GM19324 (cell line): ENCODE data around the gene ASXL2.
A peak's percentile ranks its signal among the peaks of the same experiment; 100 is the strongest.
"Not testable (repeated sequence)": the region's sequence is repeated elsewhere in the genome, so short reads cannot be mapped to it uniquely, and the experiment has no call there.

Source experiments
- ATAC-seq: cut with Tn5 transposase; IDR thresholded peaks from one replicate; pipeline ENCODE4 v1.9.1; 2021; ENCODE audit warnings: mild to moderate bottlenecking, moderate library complexity; ENCODE audit not compliant: unreplicated experiment, low FRiP score

ASXL2 gene

GRCh38 chr2:25878361-25879132 is at the start of gene ASXL2:
TSS of gene ASXL2 (minus strand) at chr2:25878487. CDS start at chr2:25878222, 265 bp downstream.
- ATAC-seq: peak; percentile 97

- no peak for ATAC-seq
These were observed 48.9 kb upstream of the ASXL2 start for GRCh38 chr2:25926984-25927756.

DNA sequence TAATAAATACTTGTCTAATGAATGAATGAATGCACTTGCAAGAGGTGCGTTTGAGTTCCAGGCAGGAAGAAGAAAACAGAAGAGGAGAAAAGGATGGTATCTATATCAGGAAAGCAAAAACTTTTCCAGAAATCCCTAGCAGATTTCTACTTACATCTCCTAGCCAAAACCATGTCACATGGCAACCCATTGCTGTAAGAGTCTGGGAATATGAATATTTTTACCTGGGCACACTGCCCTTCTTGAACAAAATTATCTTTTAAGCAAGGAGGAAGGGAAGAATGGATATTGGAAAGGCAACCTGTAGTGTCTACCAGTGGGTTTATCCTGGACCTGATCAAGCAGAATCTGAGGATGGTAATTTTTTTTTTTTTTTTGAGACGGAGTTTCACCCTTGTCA is 44.2 kb upstream of the ASXL2 start:
- ATAC-seq: no peak

DNA sequence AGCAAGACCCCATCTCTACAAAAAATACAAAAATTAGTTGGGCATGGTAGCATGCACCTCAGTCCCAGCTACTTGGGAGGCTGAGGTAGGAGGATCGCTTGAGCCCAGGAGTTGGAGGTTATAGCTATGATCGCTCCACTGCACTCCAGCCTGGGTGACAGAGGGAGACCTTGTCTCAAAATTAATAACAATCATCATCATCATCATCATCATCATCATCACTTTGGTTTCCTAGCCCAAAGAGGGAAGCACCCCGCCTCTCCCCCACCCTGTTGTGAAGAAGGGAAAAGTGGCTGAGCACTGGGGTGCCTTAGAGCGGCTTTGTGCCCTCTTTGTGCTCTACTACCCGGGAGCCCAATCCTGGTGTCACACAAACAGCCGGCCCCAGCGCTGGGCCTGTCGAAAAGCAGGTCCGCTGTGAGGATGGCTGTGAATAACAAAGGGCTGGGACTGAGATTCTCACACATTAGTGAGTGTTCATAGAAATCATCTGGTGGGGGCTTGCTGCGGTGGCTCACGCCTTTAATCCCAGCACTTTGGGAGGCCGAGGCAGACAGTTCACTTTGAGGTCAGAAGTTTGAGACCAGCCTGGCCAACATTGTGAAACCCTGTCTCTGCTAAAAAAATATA is 42.6 kb upstream of the ASXL2 start:
- ATAC-seq: no peak

DNA sequence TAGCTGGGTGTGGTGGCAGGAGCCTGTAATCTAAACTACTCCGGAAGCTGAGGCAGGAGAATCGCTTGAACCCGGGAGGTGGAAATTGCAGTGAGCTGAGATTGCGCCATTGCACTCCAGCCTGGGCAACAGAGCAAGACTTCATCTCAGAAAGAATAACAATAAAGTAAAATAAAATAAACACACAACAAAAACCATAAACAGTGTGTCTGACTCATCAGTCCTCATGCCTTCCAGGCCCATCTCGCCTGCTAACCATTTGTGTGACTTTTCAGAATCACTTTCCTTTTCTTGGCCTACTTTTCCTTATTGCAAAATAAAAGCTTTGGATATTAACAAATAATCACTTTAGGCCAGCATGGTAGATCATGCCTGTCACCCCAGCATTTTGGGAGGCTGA is 42.0 kb upstream of the ASXL2 start:
- no peak for ATAC-seq

GRCh38 chr2:25917832-25918231 is 39.5 kb upstream of the ASXL2 start:
- no peak for ATAC-seq

DNA sequence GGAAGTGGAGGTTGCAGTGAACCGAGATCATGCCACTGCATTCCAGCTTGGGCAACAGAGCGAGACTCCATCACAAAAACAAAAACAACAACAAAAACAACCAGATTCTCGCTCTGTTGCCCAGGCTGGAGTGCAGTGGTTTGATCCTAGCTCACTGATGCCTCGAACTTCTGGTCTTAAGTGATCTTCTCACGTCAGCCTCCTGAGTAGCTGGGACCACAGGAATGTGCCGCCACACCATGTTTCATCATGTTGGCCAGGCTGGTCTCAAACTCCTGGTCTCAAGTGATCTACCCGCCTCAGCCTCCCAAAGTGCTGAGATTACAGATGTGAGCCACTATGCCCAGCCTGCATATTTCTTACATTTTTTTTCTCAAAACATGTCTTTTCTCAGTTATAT is 39.1 kb upstream of the ASXL2 start:
- not testable (repeated sequence) for ATAC-seq

DNA sequence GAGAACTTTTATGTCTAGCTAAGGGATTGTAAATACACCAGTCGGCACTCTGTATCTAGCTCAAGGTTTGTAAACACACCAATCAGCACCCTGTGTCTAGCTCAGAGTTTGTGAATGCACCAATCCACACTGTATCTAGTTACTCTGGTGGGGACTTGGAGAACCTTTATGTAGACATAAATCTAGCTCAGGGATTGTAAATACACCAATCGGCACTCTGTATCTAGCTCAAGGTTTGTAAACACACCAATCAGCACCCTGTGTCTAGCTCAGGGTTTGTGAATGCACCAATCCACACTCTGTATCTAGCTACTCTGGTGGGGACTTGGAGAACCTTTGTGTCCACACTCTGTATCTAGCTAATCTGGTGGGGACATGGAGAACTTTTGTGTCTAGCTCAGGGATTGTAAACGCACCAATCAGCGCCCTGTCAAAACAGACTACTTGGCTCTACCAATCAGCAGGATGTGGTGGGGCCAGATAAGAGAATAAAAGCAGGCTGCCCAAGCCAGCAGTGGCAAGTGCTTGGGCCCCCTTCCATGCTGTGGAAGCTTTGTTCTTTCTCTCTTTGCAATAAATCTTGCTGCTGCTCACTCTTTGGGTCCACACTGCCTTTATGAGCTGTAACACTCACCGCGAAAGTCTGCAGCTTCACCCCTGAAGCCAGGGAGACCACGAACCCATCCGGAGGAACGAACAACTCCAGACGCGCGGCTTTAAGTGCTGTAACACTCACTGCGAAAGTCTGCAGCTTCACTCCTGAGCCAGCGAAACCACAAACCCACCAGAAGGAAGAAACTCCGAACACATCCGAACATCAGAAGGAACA is 37.9 kb upstream of the ASXL2 start:
- ATAC-seq: not testable (repeated sequence)

- ATAC-seq: not testable (repeated sequence)
These were observed 37.1 kb upstream of the ASXL2 start for GRCh38 chr2:25915411-25915810.

DNA sequence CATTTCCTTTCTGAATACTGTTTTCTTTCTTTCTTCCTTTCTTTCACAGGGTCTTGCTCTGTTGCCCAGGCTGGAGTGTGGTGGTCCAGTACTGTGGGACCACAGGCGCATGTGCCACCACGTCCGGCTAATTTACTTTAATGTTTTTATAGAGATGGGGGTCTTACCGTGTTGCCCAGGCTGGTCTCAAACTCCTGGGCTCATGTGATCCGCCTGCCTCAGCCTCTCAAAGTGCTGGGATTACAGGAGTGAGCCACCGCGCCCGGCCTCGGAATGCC is 35.3 kb upstream of the ASXL2 start:
- not testable (repeated sequence) for ATAC-seq

- ATAC-seq: no peak
These were observed 34.8 kb upstream of the ASXL2 start for GRCh38 chr2:25912851-25913695.

DNA sequence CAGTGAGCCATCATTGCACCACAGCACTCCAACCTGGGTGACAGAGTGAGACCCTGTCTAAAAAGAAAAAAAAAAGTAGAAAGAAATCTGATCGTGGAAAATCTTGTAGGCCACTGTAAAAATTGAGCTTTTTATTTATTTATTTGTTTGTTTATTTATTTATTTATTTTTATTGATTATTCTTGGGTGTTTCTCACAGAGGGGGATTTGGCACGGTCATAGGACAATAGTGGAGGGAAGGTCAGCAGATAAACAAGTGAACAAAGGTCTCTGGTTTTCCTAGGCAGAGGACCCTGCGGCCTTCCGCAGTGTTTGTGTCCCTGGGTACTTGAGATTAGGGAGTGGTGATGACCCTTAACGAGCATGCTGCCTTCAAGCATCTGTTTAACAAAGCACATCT is 31.3 kb upstream of the ASXL2 start:
- not testable (repeated sequence) for ATAC-seq

DNA sequence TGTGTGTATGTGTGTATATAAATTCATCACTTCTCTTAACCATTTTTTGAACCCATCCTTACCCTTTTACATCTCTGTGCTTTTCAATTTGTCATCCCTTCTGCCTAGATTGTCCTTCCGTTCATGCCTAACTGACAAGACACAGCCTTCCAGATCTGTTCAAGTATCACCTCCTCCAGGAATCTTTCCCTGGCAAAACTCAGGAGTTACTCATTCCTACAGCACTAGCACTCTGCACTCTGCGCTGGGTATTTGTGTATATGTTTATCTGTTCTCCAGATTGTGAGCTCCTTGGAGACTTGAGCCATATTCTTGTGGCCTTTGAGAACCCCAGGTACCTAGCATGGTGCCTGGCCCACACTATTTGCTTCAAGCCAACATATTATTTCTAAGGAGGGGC is 26.8 kb upstream of the ASXL2 start:
- no peak for ATAC-seq

DNA sequence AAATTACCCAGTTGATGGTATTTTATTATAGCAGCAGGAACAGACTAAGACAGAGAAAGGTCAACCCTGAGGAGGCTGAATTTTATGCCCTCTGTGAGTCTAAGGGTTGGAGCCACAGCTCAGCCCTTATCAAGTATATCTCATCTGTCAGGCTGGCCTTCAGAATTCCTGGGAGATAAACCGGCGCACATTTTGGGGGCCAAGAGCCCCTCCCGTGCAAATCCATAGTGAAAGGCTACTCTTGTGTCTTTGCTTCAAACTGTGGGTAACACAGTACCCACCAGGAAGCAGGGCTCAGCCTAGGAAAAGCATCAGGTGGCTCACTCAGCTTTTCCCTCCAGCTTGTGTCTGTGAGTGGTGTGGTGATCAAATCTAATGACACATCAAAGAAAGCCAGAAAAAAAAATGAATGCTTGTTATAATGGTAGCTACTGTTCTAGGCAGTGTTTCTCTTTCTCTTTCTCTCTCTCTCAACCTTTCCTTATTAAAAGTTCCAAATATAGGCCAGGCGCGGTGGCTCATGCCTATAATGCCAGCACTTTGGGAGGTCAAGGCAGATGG is 25.0 kb upstream of the ASXL2 start:
- no peak for ATAC-seq

- ATAC-seq: no peak
These were observed 21.2 kb upstream of the ASXL2 start for GRCh38 chr2:25899404-25899970.

DNA sequence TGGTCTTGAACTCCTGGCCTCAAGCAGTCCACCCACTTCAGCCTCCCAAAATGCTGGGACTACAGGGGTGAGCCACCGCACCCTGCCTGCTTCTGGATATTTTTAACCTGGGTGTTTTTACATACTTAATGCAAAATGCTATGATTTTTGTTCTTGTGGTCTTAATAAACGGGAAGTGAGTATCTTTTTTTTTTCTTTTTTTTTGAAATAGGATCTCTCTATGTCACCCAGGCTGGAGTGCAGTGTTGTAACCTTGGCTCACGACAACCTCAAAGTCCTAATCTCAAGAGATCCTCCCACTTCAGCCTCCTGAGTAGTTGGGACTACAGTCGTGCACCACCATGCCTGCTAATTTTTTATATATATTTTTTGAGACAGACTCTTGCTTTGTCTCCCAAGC is 19.2 kb upstream of the ASXL2 start:
- no peak for ATAC-seq

DNA sequence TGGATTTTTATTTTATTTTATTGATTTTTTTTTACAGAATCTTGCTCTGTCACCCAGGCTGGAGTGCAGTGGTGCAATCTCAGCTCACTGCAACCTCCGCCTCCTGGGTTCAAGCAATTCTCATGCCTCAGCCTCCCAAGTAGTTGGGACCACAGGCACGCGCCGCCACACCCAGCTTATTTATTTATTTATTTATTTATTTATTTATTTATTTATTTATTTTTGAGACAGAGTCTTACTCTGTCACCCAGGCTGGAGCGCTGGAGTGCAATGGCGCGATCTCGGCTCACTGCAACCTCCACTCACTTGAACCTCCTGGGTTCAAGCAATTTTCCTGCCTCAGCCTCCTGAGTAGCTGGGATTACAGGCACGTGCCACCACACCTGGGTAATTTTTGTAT is 18.0 kb upstream of the ASXL2 start:
- ATAC-seq: not testable (repeated sequence)

- ATAC-seq: no peak
These were observed 17.3 kb upstream of the ASXL2 start for GRCh38 chr2:25895610-25896009.

GRCh38 chr2:25895018-25895417 is 16.7 kb upstream of the ASXL2 start:
- no peak for ATAC-seq
